H1 (cell line): Measurements from ENCODE around the gene CAPN7. TPM values are rescaled to one million over a fixed set of nuclear protein-coding genes. Genes with fewer than 3 reads are reported as not detected.

Experiments used
- CTCF ChIA-PET: fragments of 300-600 bp; sonication (Branson Sonifier 250); formaldehyde crosslinking; loops from one replicate; lab custom pipeline; 2021; ENCODE audit not compliant: partially characterized antibody; lab: Charles Lee
- POLR2A ChIA-PET: fragments of 300-600 bp; sonication (Branson Sonifier 250); formaldehyde crosslinking; loops from one replicate; lab custom pipeline; 2021; ENCODE audit warnings: inconsistent platforms; ENCODE audit not compliant: partially characterized antibody; lab: Charles Lee
- DNase-seq, 2 experiments: peaks; one replicate each; pipeline versions ENCODE4 v3.0.0 to v3.0.0-alpha.2; 2010 to 2022; ENCODE audit warnings: low spot score in 2 of 2, low read depth in 1 of 2, mixed read lengths in 1 of 2
- FAIRE-seq: peaks from 2 replicates; lab custom pipeline; 2011; peaks lifted over from hg19 to GRCh38; lab: Jason Lieb, UNC
- H2AFZ ChIP-seq: 2 replicates; pipeline ENCODE4 v1.8.1; 2012; ENCODE audit warnings: low read length, inconsistent platforms
- H2AK5ac ChIP-seq: 2 replicates; pipeline ENCODE4 v1.6.1; 2013; ENCODE audit warnings: low read depth, low read length
- H2BK120ac ChIP-seq: replicated peaks from 2 replicates; pipeline ENCODE3; 2013; ENCODE audit warnings: low read depth, low read length, inconsistent platforms
- H2BK12ac ChIP-seq: 2 replicates; pipeline ENCODE4 v1.6.1; 2013; ENCODE audit warnings: low read depth, low read length
- H2BK15ac ChIP-seq: 2 replicates; pipeline ENCODE4 v1.6.1; 2013; ENCODE audit warnings: low read length
- H2BK20ac ChIP-seq: 2 replicates; pipeline ENCODE4 v1.6.1; 2013; ENCODE audit warnings: low read length
- H2BK5ac ChIP-seq: 2 replicates; pipeline ENCODE4 v1.6.1; 2013; ENCODE audit warnings: low read depth, low read length
- H3K14ac ChIP-seq: 2 replicates; pipeline ENCODE4 v1.6.1; 2013; ENCODE audit warnings: inconsistent platforms; ENCODE audit not compliant: insufficient read length
- H3K18ac ChIP-seq: 2 replicates; pipeline ENCODE4 v1.6.1; 2013; ENCODE audit warnings: low read length; ENCODE audit errors: extremely low read depth
- H3K23ac ChIP-seq: 2 replicates; pipeline ENCODE4 v1.6.1; 2013; ENCODE audit warnings: inconsistent platforms; ENCODE audit not compliant: insufficient read length
- H3K23me2 ChIP-seq: 2 replicates; pipeline ENCODE4 v1.6.1; 2013; ENCODE audit warnings: low read depth, low read length
- H3K27ac ChIP-seq: 2 replicates; pipeline ENCODE4 v1.6.1; 2011; ENCODE audit warnings: low read depth, low read length, inconsistent platforms
- H3K27me3 ChIP-seq, 4 experiments: replicated peaks in 1 of 4; 1 replicate in 1 of 4; 2 replicates in 3 of 4; pipeline versions ENCODE4 v1.6.1 to v1.8.1; 2011 to 2013; ENCODE audit warnings: low read length in 3 of 4, mild to moderate bottlenecking in 3 of 4, inconsistent platforms in 2 of 4, mixed read lengths in 2 of 4, moderate library complexity in 1 of 4; ENCODE audit not compliant: control insufficient read depth in 3 of 4, insufficient read depth in 3 of 4; ENCODE audit errors: extremely low read depth in 1 of 4
- H3K36me3 ChIP-seq, 4 experiments: 2 replicates each; pipeline versions ENCODE4 v1.6.1 to v1.8.1; 2011 to 2013; ENCODE audit warnings: mild to moderate bottlenecking in 4 of 4, low read length in 3 of 4, moderate library complexity in 2 of 4, control low read depth in 1 of 4, inconsistent platforms in 1 of 4; ENCODE audit not compliant: insufficient read depth in 4 of 4, control insufficient read depth in 2 of 4
- H3K4ac ChIP-seq: replicated peaks from 2 replicates; pipeline ENCODE3; 2013; ENCODE audit warnings: low read length, low read depth, mixed read lengths, inconsistent platforms; ENCODE audit not compliant: insufficient read length
- H3K4me1 ChIP-seq, 4 experiments: replicated peaks in 1 of 4; 1 replicate in 1 of 4; 2 replicates in 3 of 4; pipeline versions ENCODE4 v1.6.1 to v1.8.1; 2011 to 2013; ENCODE audit warnings: low read length in 3 of 4, inconsistent platforms in 2 of 4, mixed read lengths in 1 of 4; ENCODE audit not compliant: insufficient read depth in 4 of 4, control insufficient read depth in 3 of 4
- H3K4me2 ChIP-seq, 2 experiments: 2 replicates each; pipeline versions ENCODE4 v1.6.1 to v1.8.1; 2011 to 2013; ENCODE audit warnings: low read depth in 2 of 2, low read length in 2 of 2, control low read depth in 1 of 2, inconsistent platforms in 1 of 2, mild to moderate bottlenecking in 1 of 2; ENCODE audit not compliant: insufficient read depth in 1 of 2
- H3K4me3 ChIP-seq, 4 experiments: fragments of 200-600, 300-600 bp in 1 of 4; sonication (generic), shearing (Covaris generic), sonication (Bioruptor Twin) in 1 of 4; 2 replicates each; pipeline versions ENCODE4 v1.5.1 to v1.8.1; 2011 to 2016; ENCODE audit warnings: low read length in 4 of 4, low read depth in 3 of 4, control low read depth in 2 of 4, inconsistent platforms in 2 of 4, mild to moderate bottlenecking in 2 of 4, mixed read lengths in 1 of 4, moderate library complexity in 1 of 4; ENCODE audit not compliant: insufficient read depth in 2 of 4; ENCODE audit errors: extremely low read depth in 1 of 4
- H3K56ac ChIP-seq: replicated peaks from 2 replicates; pipeline ENCODE3; 2013; ENCODE audit warnings: low read depth, mild to moderate bottlenecking, mixed read lengths, low read length, inconsistent platforms; ENCODE audit not compliant: insufficient read length
- H3K79me1 ChIP-seq: 2 replicates; pipeline ENCODE4 v1.6.1; 2013; ENCODE audit warnings: low read depth, low read length, control low read depth
- H3K79me2 ChIP-seq, 2 experiments: 2 replicates each; pipeline versions ENCODE4 v1.6.1 to v1.8.1; 2012 to 2013; ENCODE audit warnings: low read length in 2 of 2, mild to moderate bottlenecking in 2 of 2, inconsistent platforms in 1 of 2; ENCODE audit not compliant: insufficient read depth in 2 of 2, control insufficient read depth in 1 of 2
- H3K9ac ChIP-seq, 4 experiments: replicated peaks in 1 of 4; 1 replicate in 1 of 4; 2 replicates in 3 of 4; pipeline versions ENCODE4 v1.6.1 to v1.8.1; 2011 to 2013; ENCODE audit warnings: low read depth in 3 of 4, low read length in 3 of 4, control low read depth in 2 of 4, mild to moderate bottlenecking in 2 of 4, moderate library complexity in 2 of 4, inconsistent platforms in 1 of 4; ENCODE audit errors: extremely low read depth in 1 of 4
- H3K9me3 ChIP-seq, 2 experiments: 2 replicates each; pipeline versions ENCODE4 v1.6.1 to v1.8.1; 2012 to 2013; ENCODE audit warnings: mild to moderate bottlenecking in 2 of 2, moderate library complexity in 2 of 2, control low read depth in 1 of 2, inconsistent platforms in 1 of 2, low read depth in 1 of 2, low read length in 1 of 2, mixed read lengths in 1 of 2; ENCODE audit not compliant: insufficient read depth in 2 of 2
- H4K20me1 ChIP-seq, 2 experiments: replicated peaks in 1 of 2; 2 replicates each; pipeline versions ENCODE3 to v1.8.1; 2011 to 2013; ENCODE audit warnings: inconsistent platforms in 2 of 2, low read length in 2 of 2, mild to moderate bottlenecking in 1 of 2; ENCODE audit not compliant: insufficient read depth in 2 of 2, control insufficient read depth in 1 of 2
- H4K5ac ChIP-seq: 2 replicates; pipeline ENCODE4 v1.6.1; 2013; ENCODE audit warnings: low read length, low read depth, mixed read lengths, inconsistent platforms; ENCODE audit not compliant: insufficient read length
- H4K8ac ChIP-seq: 2 replicates; pipeline ENCODE4 v1.8.0; 2013; ENCODE audit warnings: mild to moderate bottlenecking, moderate library complexity, low read length, inconsistent platforms; ENCODE audit not compliant: insufficient read depth; ENCODE audit errors: extremely low read depth
- H4K91ac ChIP-seq: replicated peaks from 2 replicates; pipeline ENCODE3; 2013; ENCODE audit warnings: low read length, mixed read lengths, inconsistent platforms; ENCODE audit not compliant: insufficient read length
- BRCA1 ChIP-seq: IDR thresholded peaks from 2 replicates; pipeline ENCODE4 v1.6.1; 2012; ENCODE audit warnings: low read depth, low read length, improper control_type of control experiment
- EGR1 ChIP-seq: IDR thresholded peaks from 2 replicates; pipeline ENCODE4 v1.6.1; 2011; ENCODE audit warnings: low read depth, low read length, borderline replicate concordance
- HDAC6 ChIP-seq: IDR thresholded peaks from one replicate; pipeline ENCODE4 v1.7.1; 2012; ENCODE audit warnings: low read depth, mild to moderate bottlenecking, inconsistent platforms, low read length, moderate library complexity
- JUN ChIP-seq: IDR thresholded peaks from 2 replicates; pipeline ENCODE4 v1.6.1; 2011; ENCODE audit warnings: low read depth, mild to moderate bottlenecking, improper control_type of control experiment, low read length
- RAD21 ChIP-seq, 2 experiments: IDR thresholded peaks in 1 of 2; conservative IDR thresholded peaks in 1 of 2; 2 replicates each; pipeline ENCODE4 v1.6.1; 2011; ENCODE audit warnings: low read depth in 2 of 2, low read length in 2 of 2, improper control_type of control experiment in 1 of 2, inconsistent platforms in 1 of 2, mild to moderate bottlenecking in 1 of 2, moderate library complexity in 1 of 2
- SIN3A ChIP-seq, 2 experiments: IDR thresholded peaks in 1 of 2; conservative IDR thresholded peaks in 1 of 2; 2 replicates each; pipeline ENCODE4 v1.6.1; 2011 to 2012; ENCODE audit warnings: low read length in 2 of 2, improper control_type of control experiment in 1 of 2, low read depth in 1 of 2, mild to moderate bottlenecking in 1 of 2
- SIRT6 ChIP-seq: IDR thresholded peaks from one replicate; pipeline ENCODE4 v1.7.1; 2012; ENCODE audit warnings: low read length, inconsistent platforms
- SP1 ChIP-seq: IDR thresholded peaks from 2 replicates; pipeline ENCODE4 v1.6.1; 2011; ENCODE audit warnings: low read depth, low read length
- SRF ChIP-seq: IDR thresholded peaks from 2 replicates; pipeline ENCODE4 v1.6.1; 2011; ENCODE audit warnings: mild to moderate bottlenecking, low read depth, low read length, moderate library complexity
- WGBS, 2 experiments: shearing (Covaris generic) in 1 of 2; methylation state at CpG; one replicate each; pipeline versions ENCODE4 v1.1.6 to v1.1.7; 2013 to 2015; ENCODE audit warnings: low lambda C conversion rate in 2 of 2, mixed read lengths in 2 of 2, inconsistent platforms in 1 of 2, low coverage in 1 of 2, missing lambda C conversion rate in 1 of 2; ENCODE audit not compliant: insufficient replicate concordance in 2 of 2, insufficient coverage in 1 of 2, insufficient read length in 1 of 2; ENCODE audit errors: extremely low coverage in 1 of 2, missing lambda C conversion rate in 1 of 2; 5-methylcytosine and 5-hydroxymethylcytosine counted together
- polyA plus RNA-seq, 7 experiments: library from polyadenylated mRNA; depleted of rRNA in 3 of 7; stranded (reverse) in 5 of 7; unstranded in 2 of 7; fragments of >200 nt in 5 of 7; fragments of 200-250 nt in 2 of 7; gene quantifications; 1 replicate in 5 of 7; 2 replicates in 1 of 7; 4 replicates in 1 of 7; pipeline versions ENCODE4 v1.2.1 to v1.2.3, GENCODE V29; 2011 to 2013; ENCODE audit warnings: missing spikeins in 2 of 7, mixed read lengths in 2 of 7
- total RNA-seq: library from RNA; stranded (reverse); fragmentation: NEBNext Ultra II Directional; extraction: Animal tissue kit (Norgen Biotek cat#: 25700); gene quantifications from 2 replicates; pipeline ENCODE4 v1.2.1, GENCODE V29; 2021

CAPN7 gene
- total and polyA plus RNA-seq, 2 of the 8 experiments (the other 6 are each of a cell fraction or from before 2014, with no cell fraction given): 5.3 to 13.2 TPM

DNA sequence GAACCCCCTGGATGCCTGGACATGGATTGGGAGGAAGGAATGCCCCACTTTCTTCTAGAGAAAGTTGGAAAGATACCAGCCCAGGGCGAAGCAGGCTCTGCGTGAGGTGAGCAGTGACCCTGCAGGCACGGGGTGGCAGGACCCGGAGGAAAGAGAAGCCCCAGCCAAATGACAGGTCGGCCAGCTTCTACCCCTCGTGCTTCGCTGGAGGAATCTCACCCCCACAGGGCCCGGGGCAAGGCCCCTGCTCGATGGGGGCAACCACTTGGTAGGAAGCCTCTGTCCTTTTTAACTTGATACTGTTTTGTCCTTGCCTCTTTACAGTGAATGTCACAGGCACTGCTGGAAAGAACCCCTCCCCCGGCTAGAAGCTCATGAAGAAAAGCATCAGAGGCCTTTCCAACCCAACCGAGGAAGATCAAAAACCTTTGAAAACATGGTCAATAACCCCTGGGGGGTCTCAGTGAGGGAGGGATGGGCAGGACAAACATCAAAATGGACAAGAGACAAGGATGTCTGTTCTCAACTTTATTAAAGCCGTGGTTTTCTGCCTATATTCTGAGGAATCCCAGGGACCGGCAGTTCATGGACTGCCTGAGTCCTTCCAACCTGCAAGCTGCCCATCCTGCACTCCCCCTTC is 71.9 kb downstream of the CAPN7 start:
- TF ChIP-seq EGR1 (no peak), SIN3A (conservative IDR thresholded peaks at IDR 0.05 in 1 of 2, IDR thresholded peaks at IDR 0.05 in 1 of 2; ENCODE audit: low read depth in 1 of 2, low read length in 2 of 2) (no peak), SP1 (no peak), SRF (no peak), RAD21 (IDR thresholded peaks at IDR 0.05 in 1 of 2, conservative IDR thresholded peaks at IDR 0.05 in 1 of 2; ENCODE audit: low read depth in 2 of 2, low read length in 2 of 2) (no peak), HDAC6 (no peak), JUN (no peak), BRCA1 (no peak), SIRT6 (no peak)
- TF ChIP-seq, all 59 proteins: peak for 0
- Histone ChIP-seq H3K56ac (no peak overlapping the region), H3K9ac (no peak overlapping the region), H4K91ac (no peak overlapping the region), H2BK15ac (no peak overlapping the region), H2BK12ac (no peak overlapping the region), H3K23me2 (no peaks in the 10 kb centered on the region), H4K5ac (no peak overlapping the region), H2AK5ac (no peak overlapping the region), H4K20me1 (peaks cover 2 to 8% of the 10 kb centered on the region in 2 experiments), H3K4me1 (peaks cover 0 to 12% (median 4%) of the 10 kb centered on the region in 4 experiments; a peak in 4 of 7 replicates), H3K4me3 (no peak overlapping the region), H2BK20ac (no peak overlapping the region), H3K14ac (no peak overlapping the region), H2BK5ac (no peak overlapping the region), H4K8ac (peak overlapping the region; percentile 20; the same call in 1 of the 2 replicates), H3K27ac (no peak overlapping the region), H3K79me1 (peaks cover 3% of the 10 kb centered on the region), H3K23ac (no peak overlapping the region), H2BK120ac (no peak overlapping the region), H3K79me2 (no peaks in the 10 kb centered on the region), H3K9me3 (no peaks in the 10 kb centered on the region), H3K4ac (no peak overlapping the region), H3K36me3 (no peaks in the 10 kb centered on the region), H2AFZ (no peak overlapping the region), H3K18ac (no peak overlapping the region; the same call in 1 of the 2 replicates), H3K4me2 (peak overlapping the region in 1 of 2 experiments; percentile 8; a peak in 1 of 4 replicates), H3K27me3 (no peaks in the 10 kb centered on the region)
- WGBS, 2 experiments: 92% methylated on average over 12 of the region's 13 CpGs; no CpG with 5 or more reads in 1 of the 2 experiments
- ChIA-PET CTCF (interaction anchor here (0.9 to 13.8 kb wide), 12 partner anchors 8 to 127 kb away, joined by 3 to 180 read pairs (median 8); no protein-coding TSS in a partner anchor), POLR2A (no interaction called here)
- DNase-seq (no peak), FAIRE-seq (no peak)
